Uterus (tissue), 4 donors: ENCODE results near the gene RTN3. TPM values are rescaled to one million over a fixed set of nuclear protein-coding genes. Genes with fewer than 3 reads are reported as not detected.

Source experiments
- DNase-seq, 2 donors: peaks; one replicate each; pipeline ENCODE4 v3.0.0-alpha.2; 2019 to 2020
- H3K27ac ChIP-seq, 2 donors: fragments of 200-600 bp; sonication (generic); 1 replicate in 1 of 2; 2 replicates in 1 of 2; pipeline ENCODE4 v1.5.1; 2016 to 2018
- H3K27me3 ChIP-seq, 2 donors: fragments of 200-600 bp; sonication (generic); one replicate each; pipeline ENCODE4 v1.5.1; 2018 to 2019; ENCODE audit warnings: control low read depth in 1 of 2
- H3K36me3 ChIP-seq, 2 donors: fragments of 200-600 bp; sonication (generic); one replicate each; pipeline ENCODE4 v1.5.1; 2019; ENCODE audit warnings: control low read depth in 1 of 2
- H3K4me1 ChIP-seq, 2 donors: fragments of 200-600 bp; sonication (generic); one replicate each; pipeline ENCODE4 v1.5.1; 2018 to 2019; ENCODE audit warnings: control low read depth in 1 of 2
- H3K4me3 ChIP-seq, 2 donors: fragments of 200-600 bp; sonication (generic); 1 replicate in 1 of 2; 2 replicates in 1 of 2; pipeline ENCODE4 v1.5.1; 2018 to 2019; ENCODE audit warnings: mild to moderate bottlenecking in 1 of 2
- H3K9me3 ChIP-seq, 2 donors: fragments of 200-600 bp; sonication (generic); one replicate each; pipeline ENCODE4 v1.5.1; 2019; ENCODE audit warnings: control low read depth in 1 of 2
- CTCF ChIP-seq, 4 experiments: fragments of 200-600 bp in 2 of 4; fragments of 450-650 bp in 2 of 4; sonication (generic) in 2 of 4; IDR thresholded peaks; one replicate each; pipeline ENCODE4 v1.5.1; 2016 to 2019; ENCODE audit warnings: antibody characterized with exemption in 4 of 4, mild to moderate bottlenecking in 2 of 4, moderate library complexity in 1 of 4
- POLR2A ChIP-seq, 2 donors: fragments of 450-650 bp; IDR thresholded peaks; one replicate each; pipeline ENCODE4 v1.6.1; 2016; ENCODE audit warnings: antibody characterized with exemption in 2 of 2, mild to moderate bottlenecking in 1 of 2, moderate library complexity in 1 of 2
- intact Hi-C: fragments of 100-400 bp; cut with DNase I; formaldehyde crosslinking; loops from one replicate; pipeline ENCODE4 v1.15.1; 2023; ENCODE audit warnings: low total_unique reads
- total RNA-seq, 4 donors: library from RNA; depleted of rRNA in 3 of 4; stranded (reverse); fragments of >200 nt in 3 of 4; gene quantifications; one replicate each; pipeline versions ENCODE4 v1.1.0 to v1.2.4, GENCODE V29; 2014 to 2023
- donor health status: DM: yes; HTN: yes; CAD: no.

Gene RTN3
- total RNA-seq, 4 donors from 2014 or later, result 52.5 to 86.8 (median 63.9) TPM

DNA sequence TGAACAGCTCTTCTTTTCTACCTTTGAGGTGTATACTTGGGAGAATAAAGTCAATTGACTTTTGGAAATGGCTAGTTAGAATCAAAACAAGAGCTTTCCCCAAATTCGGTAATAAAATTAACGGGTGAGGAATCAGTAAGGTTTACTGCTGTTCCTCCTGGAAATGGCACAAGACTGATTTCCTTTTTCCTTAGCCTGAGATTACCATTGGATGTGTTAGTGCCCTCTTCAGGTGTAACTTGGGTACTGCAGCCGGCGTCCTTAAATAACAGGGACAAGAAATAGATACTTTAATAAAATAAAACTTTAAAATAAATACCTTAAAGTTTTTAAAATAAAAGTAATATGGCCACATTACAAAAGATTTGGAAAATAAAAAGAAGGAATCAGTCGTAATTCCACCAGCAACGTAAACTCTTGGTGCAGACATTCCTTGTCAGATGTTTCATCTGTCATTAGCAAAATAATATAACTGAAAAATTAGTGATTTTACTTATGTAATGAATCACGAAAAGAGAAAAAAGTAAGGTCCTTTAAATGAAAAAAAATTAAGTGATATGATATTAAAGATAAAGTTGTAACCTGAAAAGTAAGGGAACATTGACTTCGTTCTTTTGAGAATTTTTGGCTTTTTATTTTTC lies 57.5 kb downstream of the RTN3 start:
- TF ChIP-seq POLR2A (IDR thresholded peaks at IDR 0.05) (no peak), CTCF (IDR thresholded peaks at IDR 0.05) (peak; percentile 79 to 98 (median 88))
- H3K27me3 ChIP-seq, result no peaks in the 10 kb centered on the region
- H3K9me3 ChIP-seq, result no peaks in the 10 kb centered on the region
- H3K4me3 ChIP-seq, result no peak overlapping the region
- peak overlapping the region; percentile 46 for H3K27ac ChIP-seq
- intact Hi-C loops, result no loop called here
- H3K4me1 ChIP-seq, result no peaks in the 10 kb centered on the region
- DNase-seq, result peak; percentile 68 to 80
- H3K36me3 ChIP-seq, result no peaks in the 10 kb centered on the region

DNA sequence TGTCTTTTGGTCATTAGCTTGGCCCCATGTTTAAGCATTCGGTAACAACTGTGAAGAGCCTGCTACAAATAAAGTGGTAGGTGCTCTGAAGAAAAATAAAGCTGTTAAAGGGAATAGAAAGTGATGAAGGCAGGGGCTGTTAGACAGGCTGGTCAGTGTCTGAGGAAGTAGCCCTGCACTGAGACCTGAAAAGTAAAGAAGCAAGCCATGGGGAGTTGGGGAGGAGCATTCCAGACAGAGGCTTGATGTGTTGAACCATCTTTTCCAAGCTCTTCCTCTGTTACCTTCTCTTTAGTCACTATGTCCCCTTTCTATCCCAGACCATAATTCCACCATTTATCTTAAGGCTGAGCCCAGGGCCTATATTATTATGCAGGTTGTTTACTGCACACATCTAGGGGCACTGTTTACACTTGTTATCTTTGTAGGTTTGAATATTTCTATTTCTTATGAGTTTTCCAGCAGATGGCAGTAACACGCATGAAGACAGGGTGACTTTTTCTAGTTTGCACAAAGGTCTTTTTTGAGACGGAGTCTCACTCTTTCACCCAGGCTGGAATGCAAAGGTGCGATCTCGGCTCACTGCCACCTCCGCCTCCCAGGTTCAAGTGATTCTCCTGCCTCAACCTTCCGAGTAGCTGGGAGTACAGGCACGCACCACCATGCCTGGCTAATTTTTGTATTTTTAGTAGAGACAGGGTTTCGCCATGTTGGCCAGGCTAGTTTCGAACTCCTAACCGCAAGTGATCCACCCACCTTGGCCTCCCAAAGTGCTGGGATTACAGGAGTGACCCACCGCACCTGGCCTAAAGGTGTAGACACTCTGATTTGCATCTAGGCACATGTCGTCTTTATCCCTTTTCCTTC lies 64.2 kb downstream of the RTN3 start:
- Histone ChIP-seq H3K27me3 (no peaks in the 10 kb centered on the region), H3K4me3 (no peak overlapping the region), H3K36me3 (no peaks in the 10 kb centered on the region), H3K27ac (no peak overlapping the region), H3K9me3 (no peaks in the 10 kb centered on the region), H3K4me1 (no peaks in the 10 kb centered on the region)
- peak in 2 of 4 experiments; percentile 22 to 28 for TF ChIP-seq CTCF (IDR thresholded peaks at IDR 0.05)
- TF ChIP-seq POLR2A (IDR thresholded peaks at IDR 0.05), result no peak
- no peak for DNase-seq
- intact Hi-C loops, result loop anchor here (10.0 kb wide), 1 partner anchor 261 kb away; no protein-coding TSS in a partner anchor

DNA sequence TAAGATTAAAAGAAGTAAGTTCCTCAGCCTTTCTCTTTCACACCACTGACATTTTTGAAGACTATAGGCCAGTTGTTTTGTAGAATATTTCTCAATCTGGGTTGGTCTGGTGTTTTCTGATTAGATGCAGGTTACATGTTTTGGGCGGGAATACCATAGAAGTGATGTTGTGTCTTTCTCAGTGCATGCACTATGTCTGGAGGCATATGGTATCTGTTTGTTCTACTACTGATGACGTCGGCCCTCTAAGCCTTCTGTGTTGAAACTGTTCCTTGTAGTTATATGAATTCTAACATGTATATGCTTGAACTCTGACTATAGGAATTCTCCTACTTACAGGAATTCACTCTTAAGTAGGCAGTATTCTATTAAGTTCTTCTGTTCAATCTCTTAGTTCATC lies 65.7 kb downstream of the RTN3 start:
- no peaks in the 10 kb centered on the region for H3K4me1 ChIP-seq
- intact Hi-C loops, result loop anchor here (10.0 kb wide), 1 partner anchor 262 kb away; no protein-coding TSS in a partner anchor
- H3K9me3 ChIP-seq, result no peaks in the 10 kb centered on the region
- DNase-seq, result no peak
- H3K36me3 ChIP-seq, result no peaks in the 10 kb centered on the region
- no peak overlapping the region for H3K27ac ChIP-seq
- TF ChIP-seq CTCF (IDR thresholded peaks at IDR 0.05) (no peak), POLR2A (IDR thresholded peaks at IDR 0.05) (no peak)
- H3K27me3 ChIP-seq, result no peaks in the 10 kb centered on the region
- no peak overlapping the region for H3K4me3 ChIP-seq

- Histone ChIP-seq H3K27ac (no peak overlapping the region), H3K36me3 (no peaks in the 10 kb centered on the region), H3K4me1 (no peaks in the 10 kb centered on the region), H3K27me3 (no peaks in the 10 kb centered on the region), H3K9me3 (no peaks in the 10 kb centered on the region), H3K4me3 (no peak overlapping the region)
- intact Hi-C loops, result loop anchor here (10.0 kb wide), 1 partner anchor 265 kb away; no protein-coding TSS in a partner anchor
- no peak for TF ChIP-seq CTCF (IDR thresholded peaks at IDR 0.05)
- TF ChIP-seq POLR2A (IDR thresholded peaks at IDR 0.05), result no peak
- no peak for DNase-seq
These were observed 68.3 kb downstream of the RTN3 start for GRCh38 chr11:63749624-63750023.
